SK-N-SH treated with all-trans-retinoic acid at 6 μM for 48 hours (cell line): ENCODE data around the gene SLC25A25.

Source experiments
- ATAC-seq: fragments of 200-7000 bp; cut with Tn5 transposase; 3 replicates; pipeline ENCODE4 v1.9.1; 2020; ENCODE audit warnings: mild to moderate bottlenecking, moderate library complexity
- BACH2 ChIP-seq: fragments of 250-450 bp; sonication (Bioruptor Pico); IDR thresholded peaks from 2 replicates; pipeline ENCODE4 v1.9.0; 2021; ENCODE audit warnings: mild to moderate bottlenecking, borderline replicate concordance
- CSDC2 ChIP-seq: fragments of 250-450 bp; sonication (Bioruptor Pico); IDR thresholded peaks from 2 replicates; pipeline ENCODE4 v1.5.0; 2020; ENCODE audit warnings: mild to moderate bottlenecking, moderate library complexity
- ESRRG ChIP-seq: fragments of 250-450 bp; sonication (Bioruptor Pico); IDR thresholded peaks from 2 replicates; pipeline ENCODE4 v1.6.1; 2021; ENCODE audit warnings: mild to moderate bottlenecking
- GLIS3 ChIP-seq: fragments of 250-450 bp; sonication (Bioruptor Pico); IDR thresholded peaks from 2 replicates; pipeline ENCODE4 v1.5.0; 2020; ENCODE audit warnings: mild to moderate bottlenecking, moderate library complexity
- ISL1 ChIP-seq: fragments of 250-450 bp; sonication (Bioruptor Pico); IDR thresholded peaks from 2 replicates; pipeline ENCODE4 v2.1.2; 2022; ENCODE audit warnings: mild to moderate bottlenecking, moderate library complexity
- OSR1 ChIP-seq: fragments of 250-450 bp; sonication (Bioruptor Pico); IDR thresholded peaks from 2 replicates; pipeline ENCODE4 v1.8.0; 2022; ENCODE audit warnings: moderate library complexity, mild to moderate bottlenecking, inconsistent platforms
- RARB ChIP-seq: fragments of 250-450 bp; sonication (Bioruptor Pico); IDR thresholded peaks from 2 replicates; pipeline ENCODE4 v1.8.0; 2021; ENCODE audit warnings: mild to moderate bottlenecking, moderate library complexity
- SNAI2 ChIP-seq: fragments of 250-450 bp; sonication (Bioruptor Pico); IDR thresholded peaks from 2 replicates; pipeline ENCODE4 v1.5.0; 2020; ENCODE audit warnings: mild to moderate bottlenecking, moderate library complexity
- TCF4 ChIP-seq: fragments of 250-450 bp; sonication (Bioruptor Pico); IDR thresholded peaks from 2 replicates; pipeline ENCODE4 v1.8.0; 2021; ENCODE audit warnings: mild to moderate bottlenecking, moderate library complexity, borderline replicate concordance
- TOX ChIP-seq: fragments of 250-450 bp; sonication (Bioruptor Pico); IDR thresholded peaks from 2 replicates; pipeline ENCODE4 v1.8.0; 2021; ENCODE audit warnings: mild to moderate bottlenecking, moderate library complexity, borderline replicate concordance
- ZC3H10 ChIP-seq: fragments of 250-450 bp; sonication (Bioruptor Pico); IDR thresholded peaks from 2 replicates; pipeline ENCODE4 v1.5.1; 2021; ENCODE audit warnings: mild to moderate bottlenecking, moderate library complexity
- ZFP3 ChIP-seq: fragments of 250-450 bp; sonication (Bioruptor Pico); IDR thresholded peaks from 2 replicates; pipeline ENCODE4 v1.5.0; 2020; ENCODE audit warnings: mild to moderate bottlenecking, moderate library complexity
- ZFP30 ChIP-seq: fragments of 450-650 bp; formaldehyde crosslinking; IDR thresholded peaks from 2 replicates; pipeline ENCODE4 v1.5.0; 2022; ENCODE audit warnings: mild to moderate bottlenecking, moderate library complexity
- ZNF565 ChIP-seq: fragments of 450-650 bp; formaldehyde crosslinking; conservative IDR thresholded peaks from 2 replicates; pipeline ENCODE4 v1.5.0; 2020; ENCODE audit warnings: low read depth, mild to moderate bottlenecking, moderate library complexity
- ZNF70 ChIP-seq: fragments of 450-650 bp; formaldehyde crosslinking; IDR thresholded peaks from 2 replicates; pipeline ENCODE4 v1.5.0; 2020; ENCODE audit warnings: mild to moderate bottlenecking, moderate library complexity
- TF ChIP-seq, protein P1 (sequence below): fragments of 250-450 bp; sonication (Bioruptor Pico); IDR thresholded peaks from 2 replicates; pipeline ENCODE4 v1.5.1; 2021; ENCODE audit warnings: mild to moderate bottlenecking, moderate library complexity
- TF ChIP-seq, protein P2 (sequence below): fragments of 250-450 bp; sonication (Bioruptor Pico); IDR thresholded peaks from 2 replicates; pipeline ENCODE4 v1.5.1; 2020; ENCODE audit warnings: low read depth, mild to moderate bottlenecking, moderate library complexity
- TF ChIP-seq, protein P3 (sequence below): fragments of 250-450 bp; sonication (Bioruptor Pico); IDR thresholded peaks from 2 replicates; pipeline ENCODE4 v1.8.0; 2020; ENCODE audit warnings: mild to moderate bottlenecking, moderate library complexity, borderline replicate concordance
- TF ChIP-seq, protein P4 (sequence below): fragments of 250-450 bp; sonication (Bioruptor Pico); IDR thresholded peaks from 2 replicates; pipeline ENCODE4 v1.8.0; 2021; ENCODE audit warnings: low read depth, mild to moderate bottlenecking, moderate library complexity, borderline replicate concordance

SLC25A25 gene

DNA sequence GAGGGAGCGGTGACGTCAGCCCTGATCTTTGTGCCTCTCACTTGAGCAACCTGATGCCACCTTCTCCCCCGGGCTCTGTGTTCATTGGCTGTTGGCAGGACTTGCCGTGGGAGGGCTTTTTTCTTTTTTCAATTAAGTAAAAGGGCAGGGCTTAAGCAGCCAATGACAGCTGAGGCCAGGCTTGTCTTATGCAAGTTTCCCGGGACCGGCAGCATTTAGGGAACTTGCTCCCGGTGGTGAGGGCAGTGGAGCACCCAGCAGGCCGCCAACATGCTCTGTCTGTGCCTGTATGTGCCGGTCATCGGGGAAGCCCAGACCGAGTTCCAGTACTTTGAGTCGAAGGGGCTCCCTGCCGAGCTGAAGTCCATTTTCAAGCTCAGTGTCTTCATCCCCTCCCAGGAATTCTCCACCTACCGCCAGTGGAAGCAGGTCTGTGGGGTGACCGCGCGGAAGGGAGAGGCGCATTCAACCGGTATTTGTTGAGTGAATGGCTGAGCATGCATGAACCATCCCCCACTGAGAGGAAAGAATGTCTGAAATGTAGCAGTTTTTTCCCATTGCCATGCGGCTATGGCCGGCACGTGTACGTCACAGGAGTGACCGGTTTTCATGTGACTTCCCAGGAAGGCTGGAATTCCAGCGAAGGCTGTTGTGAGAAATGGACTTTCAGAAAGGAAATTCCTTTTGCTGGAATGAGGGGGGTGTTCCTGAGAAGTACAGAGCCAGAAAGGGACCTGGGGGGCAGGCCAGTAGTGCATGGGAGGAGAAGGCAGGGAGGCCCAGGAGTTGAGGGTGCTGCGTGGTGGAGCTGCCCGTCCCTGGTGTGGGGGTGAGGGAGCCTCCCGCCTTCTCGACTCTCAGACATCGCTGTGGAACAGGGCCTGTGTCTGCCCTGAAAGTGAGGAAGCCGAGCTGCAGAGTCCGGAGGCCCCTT is 30.5 kb downstream of the SLC25A25 start:
- TF ChIP-seq, protein P1, sequence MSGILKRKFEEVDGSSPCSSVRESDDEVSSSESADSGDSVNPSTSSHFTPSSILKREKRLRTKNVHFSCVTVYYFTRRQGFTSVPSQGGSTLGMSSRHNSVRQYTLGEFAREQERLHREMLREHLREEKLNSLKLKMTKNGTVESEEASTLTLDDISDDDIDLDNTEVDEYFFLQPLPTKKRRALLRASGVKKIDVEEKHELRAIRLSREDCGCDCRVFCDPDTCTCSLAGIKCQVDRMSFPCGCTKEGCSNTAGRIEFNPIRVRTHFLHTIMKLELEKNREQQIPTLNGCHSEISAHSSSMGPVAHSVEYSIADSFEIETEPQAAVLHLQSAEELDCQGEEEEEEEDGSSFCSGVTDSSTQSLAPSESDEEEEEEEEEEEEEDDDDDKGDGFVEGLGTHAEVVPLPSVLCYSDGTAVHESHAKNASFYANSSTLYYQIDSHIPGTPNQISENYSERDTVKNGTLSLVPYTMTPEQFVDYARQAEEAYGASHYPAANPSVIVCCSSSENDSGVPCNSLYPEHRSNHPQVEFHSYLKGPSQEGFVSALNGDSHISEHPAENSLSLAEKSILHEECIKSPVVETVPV (CRISPR knock-in tag): no peak
- TF ChIP-seq BACH2 (CRISPR knock-in tag): no peak
- no peak for TF ChIP-seq TCF4 (CRISPR knock-in tag)
- TF ChIP-seq TOX (CRISPR knock-in tag): no peak
- TF ChIP-seq ZFP3 (CRISPR knock-in tag): no peak
- TF ChIP-seq GLIS3 (CRISPR knock-in tag): no peak
- no peak for TF ChIP-seq ZNF565
- peak; percentile 39 for ATAC-seq

DNA sequence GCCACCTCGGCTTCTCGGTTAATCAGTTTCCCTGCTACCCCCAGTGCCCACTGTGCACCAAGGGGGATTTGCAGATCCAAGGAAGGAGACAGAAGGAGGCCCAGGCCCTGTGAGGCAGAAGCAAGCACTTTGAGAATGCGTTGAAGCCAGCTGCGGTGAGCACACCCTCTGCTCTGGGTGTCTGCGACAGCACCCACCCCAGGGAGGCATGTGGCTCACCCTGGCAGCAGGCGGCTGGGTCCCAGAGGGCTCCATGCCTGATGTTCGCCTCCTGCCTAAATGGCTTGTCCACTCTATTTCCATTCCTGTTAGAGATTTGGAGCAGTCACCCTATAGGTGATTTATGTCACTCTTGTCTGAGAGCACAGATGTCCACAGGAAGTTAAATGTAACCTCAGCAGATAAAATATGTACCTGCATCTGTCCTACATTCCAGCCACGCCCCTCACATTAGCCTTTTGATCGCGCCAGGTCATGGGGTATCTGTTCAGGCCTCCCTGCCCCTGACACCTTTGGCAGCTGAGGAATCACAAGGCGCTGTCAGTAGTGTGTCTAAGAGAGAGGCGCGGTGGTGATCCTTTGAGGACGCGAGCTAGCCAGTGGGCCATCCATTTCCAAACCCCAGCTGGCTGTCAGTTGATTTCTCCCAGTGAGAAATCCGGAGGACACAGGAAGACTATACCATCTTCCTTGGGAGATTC is 31.3 kb downstream of the SLC25A25 start:
- ATAC-seq: no peak
- TF ChIP-seq ZC3H10 (CRISPR knock-in tag) (no peak), OSR1 (CRISPR knock-in tag) (no peak), ZNF70 (CRISPR knock-in tag) (no peak), SNAI2 (CRISPR knock-in tag) (no peak), TCF4 (CRISPR knock-in tag) (no peak), CSDC2 (CRISPR knock-in tag) (no peak), ZFP30 (no peak), GLIS3 (CRISPR knock-in tag) (no peak), ESRRG (CRISPR knock-in tag) (no peak), RARB (no peak), ZFP3 (CRISPR knock-in tag) (no peak), BACH2 (CRISPR knock-in tag) (no peak)
- TF ChIP-seq, protein P2, sequence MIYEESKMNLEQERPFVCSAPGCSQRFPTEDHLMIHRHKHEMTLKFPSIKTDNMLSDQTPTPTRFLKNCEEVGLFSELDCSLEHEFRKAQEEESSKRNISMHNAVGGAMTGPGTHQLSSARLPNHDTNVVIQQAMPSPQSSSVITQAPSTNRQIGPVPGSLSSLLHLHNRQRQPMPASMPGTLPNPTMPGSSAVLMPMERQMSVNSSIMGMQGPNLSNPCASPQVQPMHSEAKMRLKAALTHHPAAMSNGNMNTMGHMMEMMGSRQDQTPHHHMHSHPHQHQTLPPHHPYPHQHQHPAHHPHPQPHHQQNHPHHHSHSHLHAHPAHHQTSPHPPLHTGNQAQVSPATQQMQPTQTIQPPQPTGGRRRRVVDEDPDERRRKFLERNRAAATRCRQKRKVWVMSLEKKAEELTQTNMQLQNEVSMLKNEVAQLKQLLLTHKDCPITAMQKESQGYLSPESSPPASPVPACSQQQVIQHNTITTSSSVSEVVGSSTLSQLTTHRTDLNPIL: no peak
- TF ChIP-seq, protein P1 (CRISPR knock-in tag): no peak
- TF ChIP-seq, protein P3, sequence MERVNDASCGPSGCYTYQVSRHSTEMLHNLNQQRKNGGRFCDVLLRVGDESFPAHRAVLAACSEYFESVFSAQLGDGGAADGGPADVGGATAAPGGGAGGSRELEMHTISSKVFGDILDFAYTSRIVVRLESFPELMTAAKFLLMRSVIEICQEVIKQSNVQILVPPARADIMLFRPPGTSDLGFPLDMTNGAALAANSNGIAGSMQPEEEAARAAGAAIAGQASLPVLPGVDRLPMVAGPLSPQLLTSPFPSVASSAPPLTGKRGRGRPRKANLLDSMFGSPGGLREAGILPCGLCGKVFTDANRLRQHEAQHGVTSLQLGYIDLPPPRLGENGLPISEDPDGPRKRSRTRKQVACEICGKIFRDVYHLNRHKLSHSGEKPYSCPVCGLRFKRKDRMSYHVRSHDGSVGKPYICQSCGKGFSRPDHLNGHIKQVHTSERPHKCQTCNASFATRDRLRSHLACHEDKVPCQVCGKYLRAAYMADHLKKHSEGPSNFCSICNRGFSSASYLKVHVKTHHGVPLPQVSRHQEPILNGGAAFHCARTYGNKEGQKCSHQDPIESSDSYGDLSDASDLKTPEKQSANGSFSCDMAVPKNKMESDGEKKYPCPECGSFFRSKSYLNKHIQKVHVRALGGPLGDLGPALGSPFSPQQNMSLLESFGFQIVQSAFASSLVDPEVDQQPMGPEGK (CRISPR knock-in tag): no peak

DNA sequence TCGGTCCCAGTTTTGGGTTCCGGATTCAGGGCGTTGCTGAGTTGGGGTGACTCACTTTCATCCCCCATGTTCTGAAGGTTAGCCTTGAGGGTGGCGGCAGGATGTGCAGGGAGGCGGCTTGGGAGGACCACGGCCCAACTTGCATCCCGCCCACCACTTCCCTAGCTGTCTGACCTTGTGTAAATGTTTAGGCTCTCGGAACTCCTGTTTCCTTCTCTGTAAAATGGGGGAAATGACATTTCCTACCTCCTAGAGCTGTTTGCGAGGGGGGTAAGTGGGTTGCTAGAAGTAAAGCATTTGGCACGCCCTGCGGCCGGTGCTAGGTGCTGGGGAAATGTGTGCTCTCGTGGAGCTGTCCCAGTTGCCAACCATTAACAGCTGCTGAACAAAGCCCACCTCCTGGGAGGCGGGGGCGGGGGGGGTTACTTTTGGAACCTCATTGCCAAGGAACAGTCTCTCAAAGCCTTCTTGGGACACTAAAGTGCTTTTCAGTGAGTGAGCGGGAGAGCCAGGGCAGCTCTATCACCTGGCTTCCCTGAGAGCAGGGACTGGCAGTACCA is 32.0 kb downstream of the SLC25A25 start:
- ATAC-seq: no peak
- TF ChIP-seq ZC3H10 (CRISPR knock-in tag): no peak
- TF ChIP-seq, protein P4, sequence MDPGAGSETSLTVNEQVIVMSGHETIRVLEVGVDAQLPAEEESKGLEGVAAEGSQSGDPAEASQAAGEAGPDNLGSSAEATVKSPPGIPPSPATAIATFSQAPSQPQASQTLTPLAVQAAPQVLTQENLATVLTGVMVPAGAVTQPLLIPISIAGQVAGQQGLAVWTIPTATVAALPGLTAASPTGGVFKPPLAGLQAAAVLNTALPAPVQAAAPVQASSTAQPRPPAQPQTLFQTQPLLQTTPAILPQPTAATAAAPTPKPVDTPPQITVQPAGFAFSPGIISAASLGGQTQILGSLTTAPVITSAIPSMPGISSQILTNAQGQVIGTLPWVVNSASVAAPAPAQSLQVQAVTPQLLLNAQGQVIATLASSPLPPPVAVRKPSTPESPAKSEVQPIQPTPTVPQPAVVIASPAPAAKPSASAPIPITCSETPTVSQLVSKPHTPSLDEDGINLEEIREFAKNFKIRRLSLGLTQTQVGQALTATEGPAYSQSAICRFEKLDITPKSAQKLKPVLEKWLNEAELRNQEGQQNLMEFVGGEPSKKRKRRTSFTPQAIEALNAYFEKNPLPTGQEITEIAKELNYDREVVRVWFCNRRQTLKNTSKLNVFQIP (CRISPR knock-in tag): no peak
- TF ChIP-seq BACH2 (CRISPR knock-in tag): no peak
- TF ChIP-seq OSR1 (CRISPR knock-in tag): no peak
- no peak for TF ChIP-seq TOX (CRISPR knock-in tag)
- TF ChIP-seq, protein P2: no peak
- TF ChIP-seq, protein P3 (CRISPR knock-in tag): no peak
- TF ChIP-seq ZNF70 (CRISPR knock-in tag): no peak
- TF ChIP-seq GLIS3 (CRISPR knock-in tag): no peak
- no peak for TF ChIP-seq ZNF565
- TF ChIP-seq TCF4 (CRISPR knock-in tag): no peak
- no peak for TF ChIP-seq ESRRG (CRISPR knock-in tag)
- TF ChIP-seq ZFP30: no peak
- TF ChIP-seq CSDC2 (CRISPR knock-in tag): no peak
- TF ChIP-seq RARB: no peak
- TF ChIP-seq ISL1 (CRISPR knock-in tag): no peak
